Upper lobe of right lung (tissue), 1 donor: ENCODE measurements around the gene CTDSP2. TPM values are rescaled to one million over a fixed set of nuclear protein-coding genes. Genes with fewer than 3 reads are reported as not detected.
"Not testable (repeated sequence)": the region's sequence is repeated elsewhere in the genome, so short reads cannot be mapped to it uniquely, and the experiment has no call there.

Experiments
- ATAC-seq: fragments of 200-7000 bp; cut with Tn5 transposase; one replicate; pipeline ENCODE4 v1.9.1; 2020; ENCODE audit warnings: mild to moderate bottlenecking, moderate library complexity
- DNase-seq: peaks from one replicate; pipeline ENCODE4 v3.0.0-alpha.2; 2020
- H3K27ac ChIP-seq: fragments of 200-600 bp; one replicate; pipeline ENCODE4 v1.8.0; 2022
- H3K27me3 ChIP-seq: fragments of 200-600 bp; one replicate; pipeline ENCODE4 v1.8.0; 2022; ENCODE audit warnings: mild to moderate bottlenecking
- H3K36me3 ChIP-seq: fragments of 200-600 bp; one replicate; pipeline ENCODE4 v1.8.0; 2022
- H3K4me1 ChIP-seq: fragments of 200-600 bp; one replicate; pipeline ENCODE4 v1.8.0; 2022
- H3K4me3 ChIP-seq: fragments of 200-600 bp; one replicate; pipeline ENCODE4 v1.8.0; 2022; ENCODE audit warnings: mild to moderate bottlenecking
- H3K9me3 ChIP-seq: fragments of 200-600 bp; one replicate; pipeline ENCODE4 v1.8.0; 2022
- intact Hi-C: fragments of 100-400 bp; cut with DNase I; formaldehyde crosslinking; loops from one replicate; pipeline ENCODE4 v1.11.0; 2022
- total RNA-seq: library from RNA; stranded (reverse); fragmentation: NEBNext Ultra II Directional; extraction: Animal tissue kit (Norgen Biotek cat#: 25700); gene quantifications from one replicate; pipeline ENCODE4 v1.2.1, GENCODE V29; 2021
- TF ChIP-seq, protein P1 (sequence below): fragments of 200-600 bp; IDR thresholded peaks from one replicate; pipeline ENCODE4 v1.8.0; 2022; ENCODE audit warnings: antibody characterized with exemption
- donor health status: DM: no; HTN: yes; CAD: no; lungs with severe emphysema.

Gene CTDSP2
- total RNA-seq, 1 donor from 2014 or later: 217 TPM

DNA sequence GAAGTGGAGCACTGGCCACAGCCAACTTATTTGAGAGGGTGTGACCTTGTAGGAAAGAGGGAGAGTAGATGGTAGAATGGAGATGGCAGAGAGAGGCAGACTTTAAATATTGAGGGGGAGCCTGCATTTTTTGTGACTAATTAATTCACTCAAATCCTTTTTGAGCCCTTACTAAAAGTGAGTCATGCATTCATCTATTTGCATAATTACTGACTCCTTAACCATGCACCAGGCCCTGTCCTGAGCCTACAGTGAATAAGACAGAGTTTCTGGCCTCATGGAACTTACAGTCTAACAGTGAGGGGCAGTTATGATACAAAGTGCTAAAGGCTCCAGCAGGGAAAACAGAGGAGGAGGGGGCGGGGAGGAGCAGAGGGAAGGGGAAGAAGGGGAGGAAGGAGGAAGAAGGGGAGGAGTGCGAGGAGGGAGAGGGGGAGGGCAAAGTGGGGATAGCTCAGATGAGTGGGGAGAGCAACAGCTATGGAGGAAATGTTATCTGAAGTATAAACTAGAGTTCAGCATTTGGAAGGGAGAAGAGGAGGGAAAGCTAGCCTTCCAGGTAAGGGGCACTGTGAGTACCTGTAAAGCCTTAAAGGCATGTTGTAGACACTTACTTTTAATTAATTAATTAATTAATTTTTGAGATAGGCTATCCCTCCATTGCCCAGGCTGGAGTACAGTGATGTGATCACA is 7.5 kb upstream of the CTDSP2 start:
- peak overlapping the region; percentile 74 for H3K27ac ChIP-seq
- peaks cover 27% of the 10 kb centered on the region for H3K4me1 ChIP-seq
- TF ChIP-seq, protein P1, sequence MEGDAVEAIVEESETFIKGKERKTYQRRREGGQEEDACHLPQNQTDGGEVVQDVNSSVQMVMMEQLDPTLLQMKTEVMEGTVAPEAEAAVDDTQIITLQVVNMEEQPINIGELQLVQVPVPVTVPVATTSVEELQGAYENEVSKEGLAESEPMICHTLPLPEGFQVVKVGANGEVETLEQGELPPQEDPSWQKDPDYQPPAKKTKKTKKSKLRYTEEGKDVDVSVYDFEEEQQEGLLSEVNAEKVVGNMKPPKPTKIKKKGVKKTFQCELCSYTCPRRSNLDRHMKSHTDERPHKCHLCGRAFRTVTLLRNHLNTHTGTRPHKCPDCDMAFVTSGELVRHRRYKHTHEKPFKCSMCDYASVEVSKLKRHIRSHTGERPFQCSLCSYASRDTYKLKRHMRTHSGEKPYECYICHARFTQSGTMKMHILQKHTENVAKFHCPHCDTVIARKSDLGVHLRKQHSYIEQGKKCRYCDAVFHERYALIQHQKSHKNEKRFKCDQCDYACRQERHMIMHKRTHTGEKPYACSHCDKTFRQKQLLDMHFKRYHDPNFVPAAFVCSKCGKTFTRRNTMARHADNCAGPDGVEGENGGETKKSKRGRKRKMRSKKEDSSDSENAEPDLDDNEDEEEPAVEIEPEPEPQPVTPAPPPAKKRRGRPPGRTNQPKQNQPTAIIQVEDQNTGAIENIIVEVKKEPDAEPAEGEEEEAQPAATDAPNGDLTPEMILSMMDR: no peak
- no peaks in the 10 kb centered on the region for H3K36me3 ChIP-seq
- H3K27me3 ChIP-seq: no peaks in the 10 kb centered on the region
- intact Hi-C loops: no loop called here
- ATAC-seq (no peak), DNase-seq (no peak)
- no peak overlapping the region for H3K4me3 ChIP-seq
- no peaks in the 10 kb centered on the region for H3K9me3 ChIP-seq

DNA sequence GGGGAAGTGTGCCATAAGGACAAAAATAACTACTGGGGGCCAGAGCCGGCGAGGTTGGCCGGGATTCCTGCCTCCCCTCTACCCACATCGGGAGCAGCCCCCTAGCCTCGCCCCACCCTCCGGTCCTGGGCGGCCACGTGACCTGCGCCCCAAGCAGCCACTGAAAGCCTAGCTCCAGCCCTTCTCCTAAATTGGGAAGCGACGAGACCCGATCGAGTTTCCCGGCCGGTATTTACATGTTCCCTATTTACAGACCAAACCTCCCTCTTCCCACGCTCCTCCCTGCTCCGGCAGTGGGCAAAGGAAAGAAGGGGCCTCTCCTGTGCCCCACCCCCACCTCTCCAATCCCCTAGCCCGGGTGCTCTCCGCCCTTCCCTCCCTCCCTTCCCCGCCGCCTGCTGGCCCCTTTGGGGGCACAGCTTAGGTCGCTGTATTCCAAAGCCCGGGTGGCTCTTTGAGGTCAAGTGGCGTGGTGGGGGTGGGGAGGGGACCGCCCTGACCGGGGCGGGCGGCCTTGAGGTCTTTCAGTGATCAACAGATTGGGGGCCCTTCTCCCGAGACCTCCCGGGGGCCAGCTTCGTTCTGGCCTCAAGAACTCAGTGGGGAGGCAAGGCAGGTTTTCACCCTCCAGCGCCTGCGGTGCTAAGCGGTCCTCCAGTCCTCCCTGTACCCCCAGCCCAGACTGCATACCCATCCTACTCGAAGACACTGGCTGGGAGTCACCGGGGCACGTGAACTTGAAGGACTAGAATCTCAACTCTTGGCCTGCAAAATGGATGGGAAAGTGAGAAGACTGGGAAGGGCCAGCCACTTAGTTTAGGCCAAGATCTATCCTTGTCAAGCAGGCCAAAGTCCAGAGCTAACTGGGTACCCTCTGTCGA is 6.3 kb upstream of the CTDSP2 start:
- Histone ChIP-seq H3K9me3 (no peaks in the 10 kb centered on the region), H3K36me3 (no peaks in the 10 kb centered on the region), H3K27ac (peak overlapping the region; percentile 74), H3K4me1 (peaks cover 27% of the 10 kb centered on the region), H3K4me3 (peak overlapping the region; percentile 55), H3K27me3 (no peaks in the 10 kb centered on the region)
- intact Hi-C loops: no loop called here
- TF ChIP-seq, protein P1: peak; percentile 11
- DNase-seq: peak; percentile 74
- peak; percentile 81 for ATAC-seq

DNA sequence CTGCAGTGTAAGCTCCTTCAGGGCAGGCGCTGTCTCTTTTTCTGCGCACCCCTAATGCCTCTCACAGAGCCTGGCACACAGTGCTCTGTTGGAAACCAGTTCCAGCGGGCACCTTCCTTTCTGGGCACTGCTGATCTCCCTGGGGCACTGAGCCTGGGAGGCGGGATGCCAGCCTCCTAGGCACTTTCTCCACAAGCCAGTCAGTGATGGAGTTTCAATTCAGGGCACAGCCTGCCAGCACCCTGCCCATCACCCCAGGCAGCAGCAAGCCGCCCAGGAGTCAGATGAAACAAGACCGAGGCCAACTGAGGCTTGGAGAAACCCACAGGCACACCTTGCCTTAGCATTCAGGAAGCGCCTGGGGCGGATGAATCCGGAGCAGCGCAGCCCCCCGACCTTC is 5.7 kb upstream of the CTDSP2 start:
- TF ChIP-seq, protein P1: no peak
- H3K4me3 ChIP-seq: peak overlapping the region; percentile 55
- intact Hi-C loops: no loop called here
- DNase-seq (no peak), ATAC-seq (peak; percentile 33)
- H3K4me1 ChIP-seq: peaks cover 29% of the 10 kb centered on the region
- H3K27ac ChIP-seq: peak overlapping the region; percentile 74
- H3K27me3 ChIP-seq: no peaks in the 10 kb centered on the region
- no peaks in the 10 kb centered on the region for H3K9me3 ChIP-seq
- no peaks in the 10 kb centered on the region for H3K36me3 ChIP-seq

DNA sequence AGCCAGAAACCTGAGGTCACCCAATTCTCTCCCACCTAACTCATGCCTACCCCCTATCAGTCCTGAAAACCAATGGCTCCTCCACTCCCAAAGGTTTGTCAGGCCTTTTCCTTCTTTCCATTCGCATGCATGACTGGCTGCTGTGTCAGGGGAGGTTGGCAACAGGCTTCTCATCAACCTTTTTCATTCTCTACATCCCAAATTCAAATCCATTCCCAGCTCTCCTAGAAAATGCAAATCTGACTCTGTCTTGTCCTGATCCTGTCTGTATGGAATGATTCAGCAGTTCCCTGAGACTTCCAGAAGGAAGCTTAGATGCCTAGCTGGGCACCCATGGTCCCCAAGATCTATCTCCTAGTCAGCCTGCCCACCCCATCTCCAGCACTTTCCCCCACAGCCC is 5.0 kb upstream of the CTDSP2 start:
- intact Hi-C loops: no loop called here
- TF ChIP-seq, protein P1: no peak
- ATAC-seq (no peak), DNase-seq (no peak)
- H3K27ac ChIP-seq: peak overlapping the region; percentile 74
- H3K9me3 ChIP-seq: no peaks in the 10 kb centered on the region
- no peaks in the 10 kb centered on the region for H3K36me3 ChIP-seq
- H3K4me3 ChIP-seq: no peak overlapping the region
- H3K4me1 ChIP-seq: peaks cover 31% of the 10 kb centered on the region
- no peaks in the 10 kb centered on the region for H3K27me3 ChIP-seq

DNA sequence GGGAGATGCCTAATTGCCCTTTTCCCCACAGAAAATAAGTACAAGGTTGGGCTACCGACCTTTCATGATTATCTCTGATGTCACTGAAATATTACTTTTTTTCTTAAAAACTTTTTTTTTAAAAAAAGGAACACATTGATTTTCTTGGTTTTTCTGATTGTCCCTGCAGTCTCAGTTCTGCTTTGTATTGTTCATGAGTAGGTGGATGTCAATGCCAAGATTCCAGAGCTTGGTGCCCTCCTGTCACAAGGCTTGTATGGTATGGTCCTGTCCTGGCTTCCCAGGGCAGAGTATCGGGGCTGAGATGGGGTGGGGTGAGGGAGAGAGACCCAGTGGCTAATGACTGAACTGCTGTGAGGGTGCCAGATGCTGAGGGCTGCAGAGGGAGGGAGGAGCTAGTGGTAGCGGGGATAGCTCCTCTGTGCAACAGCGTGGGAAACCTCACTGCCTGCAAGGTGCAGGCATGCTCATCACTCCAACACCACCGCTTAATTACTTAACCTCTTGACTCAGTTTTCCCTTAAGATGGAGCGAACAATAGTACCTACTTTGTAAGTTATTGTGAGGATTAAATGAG is 4.4 kb upstream of the CTDSP2 start:
- intact Hi-C loops: no loop called here
- no peak for ATAC-seq
- TF ChIP-seq, protein P1: no peak
- Histone ChIP-seq H3K27me3 (no peaks in the 10 kb centered on the region), H3K36me3 (no peaks in the 10 kb centered on the region), H3K27ac (no peak overlapping the region), H3K4me3 (no peak overlapping the region), H3K9me3 (no peaks in the 10 kb centered on the region), H3K4me1 (peaks cover 31% of the 10 kb centered on the region)
- DNase-seq: no peak

DNA sequence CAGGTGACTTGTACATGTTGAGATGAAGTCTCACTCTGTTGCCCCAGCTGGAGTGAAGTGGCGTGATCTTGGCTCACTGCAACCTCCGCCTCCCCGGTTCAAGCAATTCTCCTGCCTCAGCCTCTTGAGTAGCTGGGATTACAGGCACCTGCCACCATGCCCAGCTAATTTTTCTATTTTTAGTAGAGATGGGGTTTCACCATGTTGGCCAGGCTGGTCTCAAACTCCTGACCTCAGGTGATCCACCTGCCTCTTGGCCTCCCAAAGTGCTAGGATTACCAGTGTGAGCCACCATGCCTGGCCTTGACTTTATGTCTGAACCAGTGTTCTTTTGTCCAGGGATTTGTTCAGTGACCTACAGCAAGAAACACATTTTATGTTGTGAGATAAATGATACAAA is 2.9 kb upstream of the CTDSP2 start:
- H3K27me3 ChIP-seq, ATAC-seq, DNase-seq, H3K9me3 ChIP-seq, H3K36me3 ChIP-seq, intact Hi-C loops, H3K27ac ChIP-seq, H3K4me3 ChIP-seq: not testable (repeated sequence)
- H3K4me1 ChIP-seq: peaks cover 31% of the 10 kb centered on the region
